HG02973 (cell line): ENCODE data around the gene FAR2.
"Not testable (repeated sequence)": the region's sequence is repeated elsewhere in the genome, so short reads cannot be mapped to it uniquely, and the experiment has no call there.

Experiments used
- ATAC-seq: cut with Tn5 transposase; IDR thresholded peaks from one replicate; pipeline ENCODE4 v1.9.1; 2021; ENCODE audit warnings: moderate library complexity; ENCODE audit not compliant: unreplicated experiment

FAR2 gene

GRCh38 chr12:29152223-29152868 is 3.3 kb downstream of the FAR2 start:
- ATAC-seq = peak; percentile 86

- no peak for ATAC-seq
These were observed 4.0 kb downstream of the FAR2 start for GRCh38 chr12:29152981-29153630.

- ATAC-seq = no peak
These were observed 6.0 kb downstream of the FAR2 start for GRCh38 chr12:29155079-29155478.

GRCh38 chr12:29157486-29157946 is 8.4 kb downstream of the FAR2 start:
- no peak for ATAC-seq

GRCh38 chr12:29158115-29158763 is 9.2 kb downstream of the FAR2 start:
- no peak for ATAC-seq

GRCh38 chr12:29159661-29160060 is 10.6 kb downstream of the FAR2 start:
- ATAC-seq = no peak

GRCh38 chr12:29160230-29160629 is 11.2 kb downstream of the FAR2 start:
- no peak for ATAC-seq

- no peak for ATAC-seq
These were observed 14.1 kb downstream of the FAR2 start for GRCh38 chr12:29163146-29163545.

GRCh38 chr12:29164477-29165393 is 15.7 kb downstream of the FAR2 start:
- ATAC-seq = peak; percentile 100

GRCh38 chr12:29167445-29167844 is 18.4 kb downstream of the FAR2 start:
- ATAC-seq = no peak

- no peak for ATAC-seq
These were observed 18.9 kb downstream of the FAR2 start for GRCh38 chr12:29167988-29168387.

GRCh38 chr12:29169978-29170377 is 20.9 kb downstream of the FAR2 start:
- not testable (repeated sequence) for ATAC-seq

- not testable (repeated sequence) for ATAC-seq
These were observed 21.5 kb downstream of the FAR2 start for GRCh38 chr12:29170478-29171084.

- ATAC-seq = no peak
These were observed 22.6 kb downstream of the FAR2 start for GRCh38 chr12:29171421-29172258.

- ATAC-seq = no peak
These were observed 27.9 kb downstream of the FAR2 start for GRCh38 chr12:29176941-29177340.

GRCh38 chr12:29182247-29182646 is 33.2 kb downstream of the FAR2 start:
- ATAC-seq = not testable (repeated sequence)

GRCh38 chr12:29187756-29188155 is 38.7 kb downstream of the FAR2 start:
- no peak for ATAC-seq

- ATAC-seq = no peak
These were observed 42.3 kb downstream of the FAR2 start for GRCh38 chr12:29191267-29191850.

- no peak for ATAC-seq
These were observed 49.8 kb downstream of the FAR2 start for GRCh38 chr12:29198901-29199300.
